ENCODE data around the gene HSD17B4. TPM values are rescaled to one million over a fixed set of nuclear protein-coding genes. Genes with fewer than 3 reads are reported as not detected.
"Not testable (repeated sequence)": the region's sequence is repeated elsewhere in the genome, so short reads cannot be mapped to it uniquely, and the experiment has no call there.

Gene HSD17B4
- total and polyA plus RNA-seq, 8 donors: 162 to 413 (median 207) TPM

DNA sequence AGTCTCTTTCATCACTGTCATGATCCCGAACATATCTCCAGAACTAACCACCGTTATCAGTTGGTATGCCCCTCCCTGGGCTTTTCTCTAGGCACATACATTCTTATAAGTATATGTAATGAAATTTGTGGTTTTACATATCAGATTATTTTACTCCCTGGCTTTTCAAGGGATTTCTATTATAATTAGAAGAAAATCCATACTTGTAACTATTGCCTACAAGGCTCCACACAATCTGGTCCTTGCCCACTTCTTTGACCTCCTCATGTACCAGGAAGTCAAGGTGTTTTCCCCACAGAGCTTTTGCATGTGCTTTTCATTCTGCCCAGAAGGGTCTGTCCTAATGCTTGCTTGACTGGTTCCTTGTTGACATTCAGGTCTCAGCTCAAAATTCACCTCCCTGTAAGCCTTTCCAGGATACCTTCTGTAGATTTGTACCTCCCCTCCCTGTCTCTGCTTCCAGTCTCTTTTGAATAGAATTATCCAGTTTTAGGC lies 33.6 kb upstream of the HSD17B4 start:
- ATAC-seq (peak; percentile 81), DNase-seq (peak in 1 of 4 donors; percentile 57)
- Histone ChIP-seq H3K9me3 (no peaks in the 10 kb centered on the region), H3K36me3 (no peaks in the 10 kb centered on the region), H3K27ac (peak overlapping the region in 1 of 2 donors; percentile 7), H3K4me1 (peaks cover 0 to 35% of the 10 kb centered on the region in 2 donors), H3K27me3 (no peaks in the 10 kb centered on the region), H3K4me3 (no peak overlapping the region)
- TF ChIP-seq, protein P1, sequence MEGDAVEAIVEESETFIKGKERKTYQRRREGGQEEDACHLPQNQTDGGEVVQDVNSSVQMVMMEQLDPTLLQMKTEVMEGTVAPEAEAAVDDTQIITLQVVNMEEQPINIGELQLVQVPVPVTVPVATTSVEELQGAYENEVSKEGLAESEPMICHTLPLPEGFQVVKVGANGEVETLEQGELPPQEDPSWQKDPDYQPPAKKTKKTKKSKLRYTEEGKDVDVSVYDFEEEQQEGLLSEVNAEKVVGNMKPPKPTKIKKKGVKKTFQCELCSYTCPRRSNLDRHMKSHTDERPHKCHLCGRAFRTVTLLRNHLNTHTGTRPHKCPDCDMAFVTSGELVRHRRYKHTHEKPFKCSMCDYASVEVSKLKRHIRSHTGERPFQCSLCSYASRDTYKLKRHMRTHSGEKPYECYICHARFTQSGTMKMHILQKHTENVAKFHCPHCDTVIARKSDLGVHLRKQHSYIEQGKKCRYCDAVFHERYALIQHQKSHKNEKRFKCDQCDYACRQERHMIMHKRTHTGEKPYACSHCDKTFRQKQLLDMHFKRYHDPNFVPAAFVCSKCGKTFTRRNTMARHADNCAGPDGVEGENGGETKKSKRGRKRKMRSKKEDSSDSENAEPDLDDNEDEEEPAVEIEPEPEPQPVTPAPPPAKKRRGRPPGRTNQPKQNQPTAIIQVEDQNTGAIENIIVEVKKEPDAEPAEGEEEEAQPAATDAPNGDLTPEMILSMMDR (IDR thresholded peaks at IDR 0.05): no peak
- intact Hi-C loops (cut with DNase I): no loop called here

GRCh38 chr5:119420169-119420568 lies 32.1 kb upstream of the HSD17B4 start:
- TF ChIP-seq, protein P1 (IDR thresholded peaks at IDR 0.05): no peak
- ATAC-seq (no peak), DNase-seq (no peak)
- Histone ChIP-seq H3K4me1 (peaks cover 0 to 27% of the 10 kb centered on the region in 2 donors), H3K27me3 (no peaks in the 10 kb centered on the region), H3K4me3 (no peak overlapping the region), H3K9me3 (no peaks in the 10 kb centered on the region), H3K36me3 (no peaks in the 10 kb centered on the region), H3K27ac (peak overlapping the region in 1 of 2 donors; percentile 47)
- intact Hi-C loops (cut with DNase I): no loop called here

GRCh38 chr5:119426057-119426456 lies 26.2 kb upstream of the HSD17B4 start:
- peaks cover 3 to 30% of the 10 kb centered on the region in 2 donors for H3K4me1 ChIP-seq
- no peaks in the 10 kb centered on the region for H3K27me3 ChIP-seq
- H3K4me3 ChIP-seq: no peak overlapping the region
- no peaks in the 10 kb centered on the region for H3K9me3 ChIP-seq
- H3K27ac ChIP-seq: peak overlapping the region in 1 of 2 donors; percentile 78
- ATAC-seq: peak; percentile 51
- TF ChIP-seq, protein P1 (IDR thresholded peaks at IDR 0.05): no peak
- no peak for DNase-seq
- intact Hi-C loops (cut with DNase I): no loop called here
- H3K36me3 ChIP-seq: no peaks in the 10 kb centered on the region

GRCh38 chr5:119427060-119427459 lies 25.2 kb upstream of the HSD17B4 start:
- TF ChIP-seq, protein P1 (IDR thresholded peaks at IDR 0.05): no peak
- DNase-seq (no peak), ATAC-seq (peak; percentile 65)
- Histone ChIP-seq H3K4me1 (peaks cover 3 to 30% of the 10 kb centered on the region in 2 donors), H3K27ac (peak overlapping the region in 1 of 2 donors; percentile 78), H3K27me3 (no peaks in the 10 kb centered on the region), H3K9me3 (no peaks in the 10 kb centered on the region), H3K4me3 (no peak overlapping the region), H3K36me3 (no peaks in the 10 kb centered on the region)
- intact Hi-C loops (cut with DNase I): no loop called here

GRCh38 chr5:119427596-119427995 lies 24.7 kb upstream of the HSD17B4 start:
- H3K9me3 ChIP-seq; H3K4me3 ChIP-seq; H3K27me3 ChIP-seq; intact Hi-C loops (cut with DNase I); H3K36me3 ChIP-seq: not testable (repeated sequence)
- peaks cover 3 to 30% of the 10 kb centered on the region in 2 donors for H3K4me1 ChIP-seq
- peak in 1 of 4 donors; percentile 27 for DNase-seq
- ATAC-seq: peak; percentile 13
- H3K27ac ChIP-seq: peak overlapping the region; percentile 35 to 78

DNA sequence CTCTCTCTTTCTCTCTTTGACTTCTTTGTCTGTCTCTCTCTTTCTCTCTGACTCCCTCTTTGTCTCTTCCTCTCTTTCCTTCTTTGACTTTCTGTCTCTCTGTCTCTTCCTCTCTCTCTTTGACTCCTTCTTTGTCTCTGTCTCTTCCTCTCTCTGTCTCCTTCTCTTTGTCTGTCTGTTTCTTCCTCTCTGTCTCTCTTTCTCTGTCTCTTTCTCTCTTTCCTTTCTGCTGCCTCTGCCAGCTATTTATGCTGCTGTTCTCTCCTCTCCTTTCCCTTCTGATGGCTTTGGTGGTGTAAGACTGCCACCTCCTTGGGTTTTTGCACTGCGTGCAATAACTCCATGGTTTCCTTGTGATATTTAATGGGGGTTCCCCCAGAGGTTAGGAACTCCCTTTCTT lies 24.1 kb upstream of the HSD17B4 start:
- H3K4me3 ChIP-seq; H3K36me3 ChIP-seq; H3K27me3 ChIP-seq; DNase-seq; intact Hi-C loops (cut with DNase I); H3K9me3 ChIP-seq; ATAC-seq: not testable (repeated sequence)
- H3K27ac ChIP-seq: peak overlapping the region; percentile 35 to 78
- peaks cover 3 to 30% of the 10 kb centered on the region in 2 donors for H3K4me1 ChIP-seq

DNA sequence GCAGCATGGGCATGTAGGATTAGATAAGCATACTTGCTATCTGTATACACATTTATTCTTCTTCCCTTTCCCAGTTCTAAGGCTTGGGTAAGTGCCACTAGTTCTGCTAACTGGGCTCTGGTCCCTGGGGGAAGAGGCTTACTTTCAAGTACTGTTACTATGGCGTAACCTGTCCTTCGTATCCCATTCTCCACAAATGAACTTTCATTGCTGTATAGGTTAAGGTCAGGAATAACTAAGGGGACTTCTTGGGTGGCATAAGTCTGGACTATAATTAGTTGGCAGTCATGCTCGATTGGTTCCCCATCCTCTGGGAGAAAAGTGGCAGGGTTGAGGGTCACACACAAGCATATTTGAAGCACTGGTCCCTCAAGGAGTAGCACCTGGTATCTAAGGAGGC lies 23.7 kb upstream of the HSD17B4 start:
- DNase-seq; H3K4me3 ChIP-seq; ATAC-seq; intact Hi-C loops (cut with DNase I); H3K27ac ChIP-seq; H3K9me3 ChIP-seq; H3K27me3 ChIP-seq; H3K36me3 ChIP-seq: not testable (repeated sequence)
- peaks cover 3 to 30% of the 10 kb centered on the region in 2 donors for H3K4me1 ChIP-seq

- intact Hi-C loops (cut with DNase I); ATAC-seq; H3K27me3 ChIP-seq; H3K36me3 ChIP-seq; H3K9me3 ChIP-seq; H3K4me3 ChIP-seq; H3K27ac ChIP-seq; DNase-seq: not testable (repeated sequence)
- peaks cover under 1 to 14% of the 10 kb centered on the region in 2 donors for H3K4me1 ChIP-seq
These were observed 19.5 kb upstream of the HSD17B4 start for GRCh38 chr5:119432674-119433237.

All from left lung (tissue), 10 donors.